HCT116 (cell line): ENCODE measurements around the gene GOLIM4. TPM values are rescaled to one million over a fixed set of nuclear protein-coding genes. Genes with fewer than 3 reads are reported as not detected.

Experiments used
- ATAC-seq: fragments of 200-7000 bp; cut with Tn5 transposase; 2 replicates; pipeline ENCODE4 v1.9.1; 2020; ENCODE audit warnings: mild to moderate bottlenecking, moderate library complexity
- BruUV-seq: library from RNA; stranded (reverse); fragments of 400-500 nt; replicated peaks from 2 replicates; lab custom pipeline; 2021; lab: Mats Ljungman, UMichigan
- CTCF ChIA-PET: fragments of 300-600 bp; sonication (Branson Sonifier 250); formaldehyde crosslinking; loops from one replicate; lab custom pipeline; 2021; ENCODE audit warnings: antibody characterized with exemption; lab: Charles Lee
- POLR2A ChIA-PET: fragments of 300-600, 350-600 bp; sonication (Branson Sonifier 250); formaldehyde crosslinking; loops from one replicate; lab custom pipeline; 2021; ENCODE audit warnings: antibody characterized with exemption; lab: Charles Lee
- RAD21 ChIA-PET, 2 experiments: fragments of 300-600 bp; sonication (Branson Sonifier 250); formaldehyde crosslinking; loops; one replicate each; lab custom pipeline; 2023; ENCODE audit warnings: low total read pairs in 2 of 2; ENCODE audit not compliant: uncharacterized antibody in 2 of 2, unreplicated experiment in 2 of 2, low non-redundant PET in 1 of 2; lab: Charles Lee
- DNase-seq: peaks from one replicate; pipeline ENCODE4 v3.0.0-alpha.2; 2010; ENCODE audit warnings: low read depth, low spot score
- H2AFZ ChIP-seq: fragments of 200-600 bp; shearing (Covaris generic), sonication (generic); 2 replicates; pipeline ENCODE4 v1.6.1; 2017; ENCODE audit warnings: low read depth, mixed run types, mixed read lengths, antibody characterized with exemption, low read length; ENCODE audit not compliant: poor library complexity, severe bottlenecking
- H3K27ac ChIP-seq: 2 replicates; pipeline ENCODE4 v1.5.1; 2012; ENCODE audit warnings: low read depth, low read length
- H3K27me3 ChIP-seq: fragments of 200-600 bp; sonication (generic); 2 replicates; pipeline ENCODE4 v1.6.1; 2016; ENCODE audit warnings: mixed run types, low read length, mixed read lengths; ENCODE audit not compliant: insufficient read depth
- H3K36me3 ChIP-seq, 2 experiments: fragments of 200-500 bp in 1 of 2; fragments of 200-600 bp in 1 of 2; sonication (Bioruptor generic) in 1 of 2; sonication (generic) in 1 of 2; 2 replicates each; pipeline versions ENCODE4 v1.5.1 to v1.6.1; 2014 to 2016; ENCODE audit warnings: low read length in 2 of 2, inconsistent platforms in 1 of 2, mixed read lengths in 1 of 2, mixed run types in 1 of 2; ENCODE audit not compliant: insufficient read depth in 2 of 2, control insufficient read depth in 1 of 2
- H3K4me1 ChIP-seq, 2 experiments: fragments of 200-600 bp in 1 of 2; sonication (generic) in 1 of 2; 2 replicates each; pipeline versions ENCODE4 v1.5.1 to v1.6.1; 2012 to 2017; ENCODE audit warnings: low read length in 2 of 2, inconsistent platforms in 1 of 2, mild to moderate bottlenecking in 1 of 2, mixed read lengths in 1 of 2, mixed run types in 1 of 2, moderate library complexity in 1 of 2; ENCODE audit not compliant: insufficient read depth in 2 of 2, control insufficient read depth in 1 of 2
- H3K4me2 ChIP-seq: fragments of 200-600 bp; sonication (generic); 2 replicates; pipeline ENCODE4 v1.6.1; 2017; ENCODE audit warnings: mixed run types, low read length, mixed read lengths
- H3K4me3 ChIP-seq, 2 experiments: fragments of 200-600 bp in 1 of 2; sonication (generic) in 1 of 2; replicated peaks in 1 of 2; 2 replicates each; pipeline ENCODE4 v1.5.1; 2011 to 2016; ENCODE audit warnings: low read length in 2 of 2, control low read depth in 1 of 2, low read depth in 1 of 2, mild to moderate bottlenecking in 1 of 2, mixed read lengths in 1 of 2, mixed run types in 1 of 2
- H3K79me2 ChIP-seq: fragments of 200-600 bp; sonication (generic); 2 replicates; pipeline ENCODE4 v1.6.1; 2017; ENCODE audit warnings: mild to moderate bottlenecking, mixed run types, low read length, moderate library complexity, mixed read lengths; ENCODE audit not compliant: insufficient read depth
- H3K9ac ChIP-seq: fragments of 200-600 bp; sonication (generic); 2 replicates; pipeline ENCODE4 v1.6.1; 2016; ENCODE audit warnings: low read length, mixed read lengths
- H3K9me2 ChIP-seq: fragments of 200-600 bp; sonication (generic), shearing (Covaris generic); 2 replicates; pipeline ENCODE4 v1.6.1; 2017; ENCODE audit warnings: mixed run types, mild to moderate bottlenecking, moderate library complexity; ENCODE audit not compliant: insufficient read depth
- H3K9me3 ChIP-seq, 2 experiments: fragments of 200-500 bp in 1 of 2; fragments of 200-600 bp in 1 of 2; sonication (Bioruptor generic) in 1 of 2; sonication (generic) in 1 of 2; 2 replicates each; pipeline ENCODE4 v1.6.1; 2014 to 2017; ENCODE audit warnings: low read length in 2 of 2, mixed read lengths in 2 of 2, inconsistent platforms in 1 of 2, low read depth in 1 of 2, mild to moderate bottlenecking in 1 of 2, mixed run types in 1 of 2, moderate library complexity in 1 of 2; ENCODE audit not compliant: control insufficient read depth in 1 of 2, insufficient read depth in 1 of 2
- H4K20me1 ChIP-seq: fragments of 200-600 bp; sonication (generic), shearing (Covaris generic); 2 replicates; pipeline ENCODE4 v1.6.1; 2017; ENCODE audit warnings: mixed run types, mild to moderate bottlenecking, moderate library complexity; ENCODE audit not compliant: insufficient read depth
- CBX3 ChIP-seq: IDR thresholded peaks from 2 replicates; pipeline ENCODE4 v1.6.1; 2012; ENCODE audit warnings: low read depth
- FOSL1 ChIP-seq: IDR thresholded peaks from 2 replicates; pipeline ENCODE4 v1.6.1; 2012; ENCODE audit warnings: low read depth
- JUND ChIP-seq: IDR thresholded peaks from 2 replicates; pipeline ENCODE4 v1.6.1; 2012
- POLR2A ChIP-seq: IDR thresholded peaks from 2 replicates; pipeline ENCODE4 v1.7.0; 2011; ENCODE audit warnings: borderline replicate concordance; ENCODE audit not compliant: insufficient read depth, insufficient read length; ENCODE audit errors: extremely low read depth
- POLR2AphosphoS5 ChIP-seq: IDR thresholded peaks from 2 replicates; pipeline ENCODE4 v1.6.1; 2011; ENCODE audit warnings: mild to moderate bottlenecking, low read depth, low read length, moderate library complexity
- intact Hi-C: fragments of 100-400 bp; cut with micrococcal nuclease; formaldehyde crosslinking; loops from 2 replicates; pipeline ENCODE4 v1.10.0; 2022
- total RNA-seq: library from RNA; stranded (reverse); gene quantifications from one replicate; pipeline ENCODE4 v1.2.1, GENCODE V29; 2021; ENCODE audit not compliant: unreplicated experiment
- TF ChIP-seq, protein P1 (sequence below): IDR thresholded peaks from 2 replicates; pipeline ENCODE4 v1.6.1; 2012
- TF ChIP-seq, protein P2 (sequence below): IDR thresholded peaks from 2 replicates; pipeline ENCODE4 v1.6.1; 2012; ENCODE audit warnings: low read depth
- TF ChIP-seq, protein P3 (sequence below), 3 experiments: fragments of 200-600 bp in 1 of 3; sonication (generic) in 1 of 3; IDR thresholded peaks in 2 of 3; conservative IDR thresholded peaks in 1 of 3; 2 replicates each; pipeline ENCODE4 v1.5.1; 2012 to 2017; ENCODE audit warnings: low read depth in 2 of 3, low read length in 2 of 3, antibody characterized with exemption in 1 of 3, borderline replicate concordance in 1 of 3, control low read depth in 1 of 3, mild to moderate bottlenecking in 1 of 3, mixed read lengths in 1 of 3, mixed run types in 1 of 3, moderate library complexity in 1 of 3; ENCODE audit not compliant: insufficient read depth in 1 of 3

GOLIM4 gene
- total RNA-seq, 1 experiment from 2014 or later: 10.6 TPM

DNA sequence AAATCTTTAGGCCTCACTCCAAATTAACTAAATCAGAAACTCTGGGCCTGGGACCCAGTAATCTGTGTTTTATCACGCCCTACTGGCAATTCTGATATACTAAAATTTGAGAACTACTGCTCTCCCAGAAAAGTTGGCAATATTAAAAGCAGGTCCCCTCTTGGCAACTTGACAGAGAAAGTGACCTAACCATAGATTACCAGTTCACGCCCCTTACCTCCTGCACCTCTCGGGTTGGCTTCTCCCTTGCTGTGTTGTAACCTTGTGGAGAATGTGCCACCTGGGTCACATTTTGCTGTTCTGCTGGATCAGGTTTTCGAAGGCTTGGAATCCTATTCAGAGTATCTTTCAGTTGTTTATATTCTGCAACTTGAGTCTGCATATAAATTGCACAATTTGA, 59.1 kb downstream of the GOLIM4 start:
- intact Hi-C loops: no loop called here
- Histone ChIP-seq H3K79me2 (no peaks in the 10 kb centered on the region), H3K36me3 (no peaks in the 10 kb centered on the region), H3K9ac (no peak overlapping the region), H4K20me1 (no peaks in the 10 kb centered on the region), H3K9me2 (no peaks in the 10 kb centered on the region), H3K9me3 (no peaks in the 10 kb centered on the region), H3K4me3 (no peak overlapping the region), H3K27ac (no peak overlapping the region), H3K4me1 (peaks cover 2 to 12% of the 10 kb centered on the region in 2 experiments; a peak in 2 of 4 replicates), H2AFZ (no peak overlapping the region), H3K27me3 (no peaks in the 10 kb centered on the region), H3K4me2 (no peak overlapping the region)
- ChIA-PET POLR2A (no interaction called here), CTCF (no interaction called here), RAD21 (no interaction called here)
- no TSS peak for BruUV-seq
- TF ChIP-seq JUND (no peak), POLR2A (no peak), CBX3 (no peak), FOSL1 (no peak), POLR2AphosphoS5 (no peak)
- TF ChIP-seq, protein P1, sequence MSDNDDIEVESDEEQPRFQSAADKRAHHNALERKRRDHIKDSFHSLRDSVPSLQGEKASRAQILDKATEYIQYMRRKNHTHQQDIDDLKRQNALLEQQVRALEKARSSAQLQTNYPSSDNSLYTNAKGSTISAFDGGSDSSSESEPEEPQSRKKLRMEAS: no peak
- TF ChIP-seq, protein P2, sequence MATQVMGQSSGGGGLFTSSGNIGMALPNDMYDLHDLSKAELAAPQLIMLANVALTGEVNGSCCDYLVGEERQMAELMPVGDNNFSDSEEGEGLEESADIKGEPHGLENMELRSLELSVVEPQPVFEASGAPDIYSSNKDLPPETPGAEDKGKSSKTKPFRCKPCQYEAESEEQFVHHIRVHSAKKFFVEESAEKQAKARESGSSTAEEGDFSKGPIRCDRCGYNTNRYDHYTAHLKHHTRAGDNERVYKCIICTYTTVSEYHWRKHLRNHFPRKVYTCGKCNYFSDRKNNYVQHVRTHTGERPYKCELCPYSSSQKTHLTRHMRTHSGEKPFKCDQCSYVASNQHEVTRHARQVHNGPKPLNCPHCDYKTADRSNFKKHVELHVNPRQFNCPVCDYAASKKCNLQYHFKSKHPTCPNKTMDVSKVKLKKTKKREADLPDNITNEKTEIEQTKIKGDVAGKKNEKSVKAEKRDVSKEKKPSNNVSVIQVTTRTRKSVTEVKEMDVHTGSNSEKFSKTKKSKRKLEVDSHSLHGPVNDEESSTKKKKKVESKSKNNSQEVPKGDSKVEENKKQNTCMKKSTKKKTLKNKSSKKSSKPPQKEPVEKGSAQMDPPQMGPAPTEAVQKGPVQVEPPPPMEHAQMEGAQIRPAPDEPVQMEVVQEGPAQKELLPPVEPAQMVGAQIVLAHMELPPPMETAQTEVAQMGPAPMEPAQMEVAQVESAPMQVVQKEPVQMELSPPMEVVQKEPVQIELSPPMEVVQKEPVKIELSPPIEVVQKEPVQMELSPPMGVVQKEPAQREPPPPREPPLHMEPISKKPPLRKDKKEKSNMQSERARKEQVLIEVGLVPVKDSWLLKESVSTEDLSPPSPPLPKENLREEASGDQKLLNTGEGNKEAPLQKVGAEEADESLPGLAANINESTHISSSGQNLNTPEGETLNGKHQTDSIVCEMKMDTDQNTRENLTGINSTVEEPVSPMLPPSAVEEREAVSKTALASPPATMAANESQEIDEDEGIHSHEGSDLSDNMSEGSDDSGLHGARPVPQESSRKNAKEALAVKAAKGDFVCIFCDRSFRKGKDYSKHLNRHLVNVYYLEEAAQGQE: no peak
- TF ChIP-seq, protein P3, sequence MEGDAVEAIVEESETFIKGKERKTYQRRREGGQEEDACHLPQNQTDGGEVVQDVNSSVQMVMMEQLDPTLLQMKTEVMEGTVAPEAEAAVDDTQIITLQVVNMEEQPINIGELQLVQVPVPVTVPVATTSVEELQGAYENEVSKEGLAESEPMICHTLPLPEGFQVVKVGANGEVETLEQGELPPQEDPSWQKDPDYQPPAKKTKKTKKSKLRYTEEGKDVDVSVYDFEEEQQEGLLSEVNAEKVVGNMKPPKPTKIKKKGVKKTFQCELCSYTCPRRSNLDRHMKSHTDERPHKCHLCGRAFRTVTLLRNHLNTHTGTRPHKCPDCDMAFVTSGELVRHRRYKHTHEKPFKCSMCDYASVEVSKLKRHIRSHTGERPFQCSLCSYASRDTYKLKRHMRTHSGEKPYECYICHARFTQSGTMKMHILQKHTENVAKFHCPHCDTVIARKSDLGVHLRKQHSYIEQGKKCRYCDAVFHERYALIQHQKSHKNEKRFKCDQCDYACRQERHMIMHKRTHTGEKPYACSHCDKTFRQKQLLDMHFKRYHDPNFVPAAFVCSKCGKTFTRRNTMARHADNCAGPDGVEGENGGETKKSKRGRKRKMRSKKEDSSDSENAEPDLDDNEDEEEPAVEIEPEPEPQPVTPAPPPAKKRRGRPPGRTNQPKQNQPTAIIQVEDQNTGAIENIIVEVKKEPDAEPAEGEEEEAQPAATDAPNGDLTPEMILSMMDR (IDR thresholded peaks at IDR 0.05 in 2 of 3, conservative IDR thresholded peaks at IDR 0.05 in 1 of 3; ENCODE audit: borderline replicate concordance in 1 of 3, insufficient read depth in 1 of 3, low read depth in 2 of 3, low read length in 2 of 3): no peak
- no peak for ATAC-seq
- no peak for DNase-seq
